ENCODE measurements around the gene FLOT2. TPM values are rescaled to one million over a fixed set of nuclear protein-coding genes. Genes with fewer than 3 reads are reported as not detected.
A peak's percentile ranks its signal among the peaks of the same experiment; 100 is the strongest.

Gene FLOT2
- total and polyA plus RNA-seq, 4 donors: 51.8 to 108 (median 78.7) TPM

DNA sequence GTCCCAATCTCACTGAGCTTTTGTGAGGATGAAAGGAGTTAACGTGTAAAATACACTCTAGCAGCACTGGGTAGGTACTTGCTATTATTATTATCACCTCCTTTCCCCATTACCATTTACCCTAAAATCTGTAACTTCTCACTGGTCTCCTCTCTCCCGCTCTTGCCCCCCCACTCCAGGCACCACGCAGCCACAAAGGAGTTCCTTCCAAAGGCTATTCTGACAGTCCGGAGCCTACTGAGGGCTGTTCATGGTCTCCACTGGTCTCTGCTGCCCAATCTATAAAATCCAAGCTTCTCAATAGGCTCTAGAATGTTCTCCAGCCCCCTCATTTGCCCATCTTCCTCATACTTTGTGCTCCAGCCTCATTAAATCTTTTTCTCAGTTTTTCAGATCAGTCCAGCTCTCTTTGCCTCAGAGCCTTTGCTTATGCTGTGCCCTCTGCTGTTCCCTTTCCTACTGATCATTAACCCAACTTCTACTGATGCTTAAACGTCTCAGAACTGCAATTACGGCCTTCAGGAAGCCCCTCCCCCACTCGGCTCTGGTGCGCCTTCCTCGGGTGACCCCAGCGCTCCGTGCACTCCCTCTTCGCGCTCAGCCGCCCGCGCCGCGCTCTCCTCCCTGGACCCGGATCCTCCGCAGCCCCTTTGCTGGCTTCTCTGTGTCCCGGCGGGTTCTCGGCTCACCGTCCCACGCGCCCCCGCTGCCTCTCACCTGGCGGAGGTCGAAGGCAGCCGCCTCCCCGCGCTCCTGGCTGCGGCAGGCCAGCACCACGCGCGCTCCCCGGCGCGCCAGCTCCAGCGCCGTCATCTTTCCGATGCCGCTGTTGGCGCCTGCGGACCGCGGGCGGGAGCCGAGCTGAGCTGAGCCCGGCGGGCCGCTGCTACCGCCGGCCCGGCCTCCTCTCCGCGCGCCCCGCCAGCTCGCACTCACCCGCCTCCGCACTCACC lies 4.6 kb upstream of the FLOT2 start:
- Histone ChIP-seq H3K4me1 (ENCODE audit: control insufficient read depth in 1 of 2, insufficient read depth in 2 of 2, low read length in 2 of 2) (no peaks in the 10 kb centered on the region), H3K36me3 (ENCODE audit: control insufficient read depth in 1 of 2, insufficient read depth in 2 of 2, low read length in 1 of 2) (peaks cover 0 to 1% of the 10 kb centered on the region in 2 donors), H3K27me3 (ENCODE audit: control insufficient read depth in 1 of 2, insufficient read depth in 2 of 2, low read length in 1 of 2) (no peaks in the 10 kb centered on the region), H3K4me3 (ENCODE audit: low read length in 2 of 2) (peak overlapping the region; percentile 38 to 55), H3K9me3 (ENCODE audit: control insufficient read depth, low read length) (no peaks in the 10 kb centered on the region), H3K27ac (ENCODE audit: low read depth in 1 of 2, low read length in 2 of 2) (peak overlapping the region in 1 of 2 donors; percentile 25)
- peak; percentile 49 for ATAC-seq (ENCODE audit: low FRiP score)
- DNase-seq: peak in 1 of 2 donors; percentile 80
- intact Hi-C loops (cut with DNase I): loop anchor here (2.0 to 5.0 kb wide), 3 partner anchors 45 to 89 kb away; partner anchors contain the start of gene ERAL1 (in 1 of the 2)
- 5 to 7% methylated on average over 58 to 62 of the region's 62 CpGs for WGBS, 2 donors

DNA sequence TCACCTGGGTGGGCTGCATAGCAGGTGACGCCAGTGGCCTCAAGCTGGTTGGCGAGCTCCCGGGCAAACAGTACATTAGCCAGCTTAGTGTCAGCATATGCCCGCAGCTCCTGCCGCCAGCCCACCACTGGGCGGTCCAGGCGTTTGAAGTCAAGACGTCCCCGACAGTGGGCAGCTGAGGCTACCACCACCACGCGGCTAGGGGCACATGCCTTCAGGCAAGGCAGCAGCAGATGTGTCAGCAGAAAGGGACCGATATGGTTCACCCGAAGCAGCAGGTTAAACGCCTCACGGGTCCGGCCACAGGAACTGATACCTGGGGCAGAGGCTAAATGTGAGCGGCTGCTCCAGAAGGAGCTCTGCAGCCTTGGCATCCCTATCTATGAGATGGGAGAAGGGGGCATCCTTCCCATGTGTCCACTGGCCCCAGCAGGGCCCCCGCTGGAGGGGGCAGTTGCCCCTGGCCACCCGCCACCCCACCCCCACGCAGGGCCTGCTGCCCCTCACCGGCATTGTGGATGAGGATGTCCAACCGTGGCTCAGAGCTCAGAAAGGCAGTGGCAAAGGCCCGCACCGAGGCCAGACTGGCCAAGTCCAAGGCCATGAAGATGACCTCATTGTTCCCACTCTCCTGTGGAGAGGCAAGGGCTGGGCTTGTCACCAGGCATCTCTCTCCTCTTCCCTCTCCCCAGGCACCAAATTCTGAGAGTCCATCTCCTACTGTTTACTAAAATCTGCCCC lies 3.6 kb upstream of the FLOT2 start:
- 94 to 96% methylated on average over 24 of the region's 24 CpGs for WGBS, 2 donors
- Histone ChIP-seq H3K4me1 (ENCODE audit: control insufficient read depth in 1 of 2, insufficient read depth in 2 of 2, low read length in 2 of 2) (no peaks in the 10 kb centered on the region), H3K9me3 (ENCODE audit: control insufficient read depth, low read length) (no peaks in the 10 kb centered on the region), H3K27ac (ENCODE audit: low read depth in 1 of 2, low read length in 2 of 2) (no peak overlapping the region), H3K27me3 (ENCODE audit: control insufficient read depth in 1 of 2, insufficient read depth in 2 of 2, low read length in 1 of 2) (no peaks in the 10 kb centered on the region), H3K4me3 (ENCODE audit: low read length in 2 of 2) (no peak overlapping the region), H3K36me3 (ENCODE audit: control insufficient read depth in 1 of 2, insufficient read depth in 2 of 2, low read length in 1 of 2) (peaks cover 0 to 1% of the 10 kb centered on the region in 2 donors)
- DNase-seq (no peak), ATAC-seq (ENCODE audit: low FRiP score) (no peak)
- intact Hi-C loops (cut with DNase I): loop anchor here (5.0 kb wide), 2 partner anchors 44 to 46 kb away; partner anchors contain the start of gene ERAL1 (in 1 of the 2)

DNA sequence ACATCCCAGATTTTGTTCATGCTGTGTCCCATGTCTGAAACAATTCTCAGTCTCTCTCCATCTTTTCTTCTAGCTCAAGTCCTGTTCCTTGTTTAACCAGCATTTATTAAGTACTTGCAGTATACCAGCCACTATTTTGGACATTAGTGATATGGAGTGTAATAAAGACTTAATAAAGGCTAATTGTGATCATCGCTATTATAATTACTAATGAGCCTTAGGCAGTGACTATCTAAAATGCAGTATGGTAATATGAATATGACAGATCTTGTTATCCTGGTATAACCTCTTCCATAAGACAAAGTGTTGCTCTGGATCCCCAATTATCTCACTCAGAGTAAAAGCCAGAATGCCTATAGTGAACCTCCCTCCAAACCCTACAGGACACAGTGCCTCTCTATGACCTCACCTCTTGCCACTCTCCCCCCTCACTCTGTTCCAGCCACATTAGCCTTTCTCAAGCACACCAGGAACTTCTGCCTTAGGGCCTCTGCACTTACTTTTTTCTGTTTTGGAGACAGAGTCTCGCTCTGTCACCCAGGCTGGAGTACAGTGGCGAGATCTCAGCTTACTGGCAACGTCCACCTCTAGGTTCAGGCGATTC lies 1.8 kb upstream of the FLOT2 start:
- Histone ChIP-seq H3K9me3 (ENCODE audit: control insufficient read depth, low read length) (no peaks in the 10 kb centered on the region), H3K4me1 (ENCODE audit: control insufficient read depth in 1 of 2, insufficient read depth in 2 of 2, low read length in 2 of 2) (no peaks in the 10 kb centered on the region), H3K27ac (ENCODE audit: low read depth in 1 of 2, low read length in 2 of 2) (no peak overlapping the region), H3K36me3 (ENCODE audit: control insufficient read depth in 1 of 2, insufficient read depth in 2 of 2, low read length in 1 of 2) (no peaks in the 10 kb centered on the region), H3K27me3 (ENCODE audit: control insufficient read depth in 1 of 2, insufficient read depth in 2 of 2, low read length in 1 of 2) (no peaks in the 10 kb centered on the region), H3K4me3 (ENCODE audit: low read length in 2 of 2) (no peak overlapping the region)
- intact Hi-C loops (cut with DNase I): loop anchor here in 1 of 2 donors (5.0 kb wide), 1 partner anchor 53 kb away; the partner anchor contains the start of gene PHF12
- no peak for DNase-seq
- ATAC-seq (ENCODE audit: low FRiP score): no peak
- 95 to 96% methylated on average over 5 of the region's 5 CpGs for WGBS, 2 donors

DNA sequence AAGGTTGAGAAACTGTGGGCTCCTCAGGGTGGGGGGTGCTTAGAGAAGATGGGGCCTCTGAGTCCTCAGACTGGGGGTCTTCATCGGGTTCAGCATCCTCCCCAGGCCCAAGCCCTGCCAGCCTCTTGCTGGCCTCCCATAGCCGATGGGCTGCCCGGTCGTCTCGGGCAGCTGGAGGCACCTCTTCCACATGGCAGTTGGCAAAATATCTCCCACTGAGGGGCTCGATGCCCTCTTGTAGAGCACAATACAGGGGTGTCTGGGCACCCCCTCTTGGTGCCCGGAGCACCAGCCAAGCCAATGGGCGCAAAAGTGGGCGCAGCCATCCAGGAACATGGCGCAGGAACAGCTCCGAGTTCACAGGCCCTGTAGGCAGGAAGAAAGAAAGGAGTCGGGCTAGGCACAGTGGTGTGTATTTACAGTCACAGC lies 1.0 kb upstream of the FLOT2 start:
- DNase-seq (no peak), ATAC-seq (ENCODE audit: low FRiP score) (no peak)
- intact Hi-C loops (cut with DNase I): loop anchor here in 1 of 2 donors (5.0 kb wide), 1 partner anchor 54 kb away; the partner anchor contains the start of gene PHF12
- Histone ChIP-seq H3K4me1 (ENCODE audit: control insufficient read depth in 1 of 2, insufficient read depth in 2 of 2, low read length in 2 of 2) (no peaks in the 10 kb centered on the region), H3K27me3 (ENCODE audit: control insufficient read depth in 1 of 2, insufficient read depth in 2 of 2, low read length in 1 of 2) (no peaks in the 10 kb centered on the region), H3K4me3 (ENCODE audit: low read length in 2 of 2) (no peak overlapping the region), H3K36me3 (ENCODE audit: control insufficient read depth in 1 of 2, insufficient read depth in 2 of 2, low read length in 1 of 2) (no peaks in the 10 kb centered on the region), H3K9me3 (ENCODE audit: control insufficient read depth, low read length) (no peaks in the 10 kb centered on the region), H3K27ac (ENCODE audit: low read depth in 1 of 2, low read length in 2 of 2) (peak overlapping the region in 1 of 2 donors; percentile 4)
- 89 to 92% methylated on average over 12 of the region's 12 CpGs for WGBS, 2 donors

DNA sequence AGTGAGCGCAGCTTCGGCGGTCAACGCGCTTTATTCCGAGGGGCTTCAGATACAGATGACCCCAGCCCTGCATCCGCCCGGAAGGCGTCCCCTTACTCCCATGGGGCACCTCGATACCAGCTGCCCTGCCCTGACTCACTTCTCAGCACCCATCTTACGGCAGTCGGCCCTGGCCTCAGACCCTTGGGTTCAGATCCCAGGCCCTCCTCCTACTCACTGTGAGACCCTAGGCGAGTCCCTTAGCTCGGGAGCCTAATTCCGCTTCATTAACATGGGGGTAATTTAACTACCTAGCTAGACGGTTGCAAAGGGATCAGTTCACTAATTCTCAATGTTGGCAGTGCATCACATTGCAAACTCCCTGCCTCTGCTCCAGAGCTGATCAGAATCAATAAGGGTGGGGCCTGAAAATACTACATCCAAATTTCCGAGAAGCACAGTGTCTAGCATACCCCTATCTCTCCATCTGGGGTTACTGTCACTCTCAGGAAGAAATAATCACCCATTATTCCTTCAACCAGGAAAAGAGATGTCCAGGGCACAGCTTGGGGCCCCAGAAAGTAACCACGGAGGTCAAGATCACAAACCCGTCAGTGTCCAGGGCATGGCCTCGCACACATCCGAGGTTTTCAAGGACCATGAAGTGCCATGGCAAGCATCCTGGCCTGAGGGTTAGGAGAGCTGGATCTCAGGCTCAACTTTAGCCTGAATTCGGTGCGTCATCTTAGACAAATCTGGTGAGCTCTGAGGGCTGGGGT lies 415 bp upstream of the FLOT2 start:
- Histone ChIP-seq H3K36me3 (ENCODE audit: control insufficient read depth in 1 of 2, insufficient read depth in 2 of 2, low read length in 1 of 2) (no peaks in the 10 kb centered on the region), H3K4me1 (ENCODE audit: control insufficient read depth in 1 of 2, insufficient read depth in 2 of 2, low read length in 2 of 2) (peaks cover 0 to 2% of the 10 kb centered on the region in 2 donors), H3K9me3 (ENCODE audit: control insufficient read depth, low read length) (no peaks in the 10 kb centered on the region), H3K27ac (ENCODE audit: low read depth in 1 of 2, low read length in 2 of 2) (peak overlapping the region; percentile 19 to 90), H3K4me3 (ENCODE audit: low read length in 2 of 2) (peak overlapping the region; percentile 80 to 96), H3K27me3 (ENCODE audit: control insufficient read depth in 1 of 2, insufficient read depth in 2 of 2, low read length in 1 of 2) (no peaks in the 10 kb centered on the region)
- WGBS, 2 donors: 23 to 25% methylated on average over 23 of the region's 23 CpGs
- no peak for ATAC-seq (ENCODE audit: low FRiP score)
- intact Hi-C loops (cut with DNase I): loop anchor here in 1 of 2 donors (5.0 kb wide), 1 partner anchor 54 kb away; the partner anchor contains the start of gene PHF12
- DNase-seq: peak in 1 of 2 donors; percentile 61

DNA sequence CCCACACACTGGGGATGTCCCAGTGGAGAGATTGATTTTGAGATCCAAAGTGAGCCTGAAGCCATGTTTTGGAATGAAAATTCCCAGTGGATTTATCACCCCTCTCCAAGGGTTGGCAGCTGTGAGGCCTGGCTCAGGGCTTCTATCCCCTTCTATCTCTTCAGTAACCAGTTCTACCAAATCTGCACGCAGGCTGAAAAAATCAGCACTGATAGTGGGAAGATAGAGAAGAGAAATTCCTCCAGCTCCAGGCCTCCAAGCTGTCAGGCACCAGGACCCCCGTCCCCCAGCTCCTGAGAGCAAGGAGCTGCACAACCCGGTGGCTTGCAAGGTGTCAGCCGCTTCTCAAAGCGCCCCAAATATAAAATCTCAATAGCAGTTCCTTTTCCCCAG lies 1.0 kb downstream of the FLOT2 start:
- ATAC-seq (ENCODE audit: low FRiP score): no peak

DNA sequence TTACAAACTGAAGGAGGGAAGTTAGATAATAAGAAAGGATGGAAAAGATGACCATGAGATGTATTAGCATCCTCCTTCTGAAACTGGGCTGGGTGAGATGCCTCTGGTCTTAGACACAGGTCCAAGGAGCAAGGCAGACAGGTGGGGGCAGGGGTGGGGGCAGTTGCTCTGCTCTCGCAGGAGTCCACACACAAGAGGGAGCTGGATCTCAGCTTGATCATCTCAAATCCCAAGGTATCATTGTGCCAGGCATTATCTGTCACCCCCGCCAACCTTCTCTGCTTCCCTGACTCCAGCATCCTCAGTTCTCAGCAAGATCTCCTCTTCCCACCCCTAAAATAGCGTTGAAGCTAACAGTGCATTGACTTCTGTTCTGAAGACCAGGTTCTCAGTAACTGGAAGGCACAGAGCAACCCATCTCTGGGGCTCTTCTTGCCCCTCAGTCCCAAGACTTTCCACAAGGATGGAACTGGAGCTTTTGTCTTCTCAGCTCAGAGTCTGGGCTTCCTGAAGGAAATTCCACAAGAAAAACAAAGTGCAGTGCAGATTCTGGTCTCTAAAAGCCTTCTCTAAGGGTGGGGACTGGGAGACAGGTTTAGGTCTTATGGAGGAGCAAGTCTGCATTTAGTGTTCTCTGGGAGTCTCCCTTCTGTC lies 1.6 kb downstream of the FLOT2 start:
- H3K4me1 ChIP-seq (ENCODE audit: control insufficient read depth in 1 of 2, insufficient read depth in 2 of 2, low read length in 2 of 2): peaks cover 0 to 5% of the 10 kb centered on the region in 2 donors
- no peaks in the 10 kb centered on the region for H3K27me3 ChIP-seq (ENCODE audit: control insufficient read depth in 1 of 2, insufficient read depth in 2 of 2, low read length in 1 of 2)
- peak in 1 of 2 donors; percentile 41 for DNase-seq
- H3K36me3 ChIP-seq (ENCODE audit: control insufficient read depth in 1 of 2, insufficient read depth in 2 of 2, low read length in 1 of 2): no peaks in the 10 kb centered on the region
- peak overlapping the region in 1 of 2 donors; percentile 80 for H3K4me3 ChIP-seq (ENCODE audit: low read length in 2 of 2)
- H3K9me3 ChIP-seq (ENCODE audit: control insufficient read depth, low read length): no peaks in the 10 kb centered on the region
- intact Hi-C loops (cut with DNase I): loop anchor here in 1 of 2 donors (5.0 kb wide), 1 partner anchor 56 kb away; the partner anchor contains the start of gene PHF12
- no peak for ATAC-seq (ENCODE audit: low FRiP score)
- 58 to 61% methylated on average over 3 of the region's 3 CpGs for WGBS, 2 donors
- peak overlapping the region in 1 of 2 donors; percentile 90 for H3K27ac ChIP-seq (ENCODE audit: low read depth in 1 of 2, low read length in 2 of 2)

More for the DNA sequence above, 1.0 kb downstream of the FLOT2 start:
- DNase-seq: no peak
- intact Hi-C loops (cut with DNase I): loop anchor here in 1 of 2 donors (5.0 kb wide), 1 partner anchor 56 kb away; the partner anchor contains the start of gene PHF12
- peak overlapping the region in 1 of 2 donors; percentile 90 for H3K27ac ChIP-seq (ENCODE audit: low read depth in 1 of 2, low read length in 2 of 2)
- H3K9me3 ChIP-seq (ENCODE audit: control insufficient read depth, low read length): no peaks in the 10 kb centered on the region
- H3K4me3 ChIP-seq (ENCODE audit: low read length in 2 of 2): peak overlapping the region; percentile 80 to 96
- H3K27me3 ChIP-seq (ENCODE audit: control insufficient read depth in 1 of 2, insufficient read depth in 2 of 2, low read length in 1 of 2): no peaks in the 10 kb centered on the region
- H3K36me3 ChIP-seq (ENCODE audit: control insufficient read depth in 1 of 2, insufficient read depth in 2 of 2, low read length in 1 of 2): no peaks in the 10 kb centered on the region
- whole genome bisulfite sequencing, 2 donors: 16 to 17% methylated on average over 5 of the region's 5 CpGs
- peaks cover 0 to 5% of the 10 kb centered on the region in 2 donors for H3K4me1 ChIP-seq (ENCODE audit: control insufficient read depth in 1 of 2, insufficient read depth in 2 of 2, low read length in 2 of 2)
